ENCODE measurements around the gene CENPP. TPM values are rescaled to one million over a fixed set of nuclear protein-coding genes. Genes with fewer than 3 reads are reported as not detected.
"Not testable (repeated sequence)": the region's sequence is repeated elsewhere in the genome, so short reads cannot be mapped to it uniquely, and the experiment has no call there.

The CENPP gene
- total RNA-seq, 1 experiment from 2014 or later, result 7.2 TPM

GRCh38 chr9:92407818-92408217 is 82.1 kb downstream of the CENPP start:
- intact Hi-C loops (cut with micrococcal nuclease; ENCODE audit: unreplicated experiment), result no loop called here
- no peaks in the 10 kb centered on the region for H3K9me3 Mint-ChIP-seq (ENCODE audit: low read depth, unreplicated experiment)
- CTCF ChIA-PET, result interaction anchor here (1.0 kb wide), 1 partner anchor 8 kb away, joined by 3 read pairs; no protein-coding TSS in a partner anchor
- DNase-seq, result no peak
- H3K27ac Mint-ChIP-seq (ENCODE audit: unreplicated experiment), result no peak overlapping the region
- no peaks in the 10 kb centered on the region for H3K4me1 Mint-ChIP-seq (ENCODE audit: low read depth, unreplicated experiment)
- no peaks in the 10 kb centered on the region for H3K27me3 Mint-ChIP-seq (ENCODE audit: unreplicated experiment)
- no TSS peak for BruUV-seq (replicated peaks)
- H3K36me3 Mint-ChIP-seq (ENCODE audit: insufficient read depth, unreplicated experiment), result no peaks in the 10 kb centered on the region
- no peak overlapping the region for H3K4me3 Mint-ChIP-seq (ENCODE audit: low read depth, unreplicated experiment)
- no peak for TF ChIP-seq CTCF (IDR thresholded peaks at IDR 0.05; ENCODE audit: unreplicated experiment)

GRCh38 chr9:92408747-92409478 is 83.2 kb downstream of the CENPP start:
- no peaks in the 10 kb centered on the region for H3K4me1 Mint-ChIP-seq (ENCODE audit: low read depth, unreplicated experiment)
- CTCF ChIA-PET, result interaction anchor here (0.6 kb wide), 1 partner anchor 224 kb away, joined by 3 read pairs; no protein-coding TSS in a partner anchor

GRCh38 chr9:92411157-92411556 is 85.4 kb downstream of the CENPP start:
- H3K27me3 Mint-ChIP-seq (ENCODE audit: unreplicated experiment); BruUV-seq (replicated peaks); H3K9me3 Mint-ChIP-seq (ENCODE audit: low read depth, unreplicated experiment); H3K4me3 Mint-ChIP-seq (ENCODE audit: low read depth, unreplicated experiment); DNase-seq; H3K4me1 Mint-ChIP-seq (ENCODE audit: low read depth, unreplicated experiment); CTCF ChIA-PET; H3K36me3 Mint-ChIP-seq (ENCODE audit: insufficient read depth, unreplicated experiment); H3K27ac Mint-ChIP-seq (ENCODE audit: unreplicated experiment); intact Hi-C loops (cut with micrococcal nuclease; ENCODE audit: unreplicated experiment): not testable (repeated sequence)

More at GRCh38 chr9:92408747-92409478, 83.2 kb downstream of the CENPP start:
- intact Hi-C loops (cut with micrococcal nuclease; ENCODE audit: unreplicated experiment), result no loop called here
- H3K27ac Mint-ChIP-seq (ENCODE audit: unreplicated experiment), result no peak overlapping the region
- no peak overlapping the region for H3K4me3 Mint-ChIP-seq (ENCODE audit: low read depth, unreplicated experiment)
- no peak for DNase-seq
- BruUV-seq (replicated peaks), result no TSS peak
- TF ChIP-seq CTCF (IDR thresholded peaks at IDR 0.05; ENCODE audit: unreplicated experiment), result no peak
- H3K36me3 Mint-ChIP-seq (ENCODE audit: insufficient read depth, unreplicated experiment), result no peaks in the 10 kb centered on the region
- H3K9me3 Mint-ChIP-seq (ENCODE audit: low read depth, unreplicated experiment), result no peaks in the 10 kb centered on the region
- H3K27me3 Mint-ChIP-seq (ENCODE audit: unreplicated experiment), result no peaks in the 10 kb centered on the region

- Mint-ChIP-seq H3K36me3 (ENCODE audit: insufficient read depth, unreplicated experiment) (no peaks in the 10 kb centered on the region), H3K9me3 (ENCODE audit: low read depth, unreplicated experiment) (no peaks in the 10 kb centered on the region), H3K4me1 (ENCODE audit: low read depth, unreplicated experiment) (no peaks in the 10 kb centered on the region), H3K4me3 (ENCODE audit: low read depth, unreplicated experiment) (no peak overlapping the region), H3K27ac (ENCODE audit: unreplicated experiment) (no peak overlapping the region), H3K27me3 (ENCODE audit: unreplicated experiment) (no peaks in the 10 kb centered on the region)
- intact Hi-C loops (cut with micrococcal nuclease; ENCODE audit: unreplicated experiment), result no loop called here
- no TSS peak for BruUV-seq (replicated peaks)
- no peak for DNase-seq
- no peak for TF ChIP-seq CTCF (IDR thresholded peaks at IDR 0.05; ENCODE audit: unreplicated experiment)
- CTCF ChIA-PET, result no interaction called here
Measured at GRCh38 chr9:92414566-92414965, 88.8 kb downstream of the CENPP start.
